NCI-H82 (cell line): ENCODE measurements around the gene BANF2.
"Not testable (repeated sequence)": the region's sequence is repeated elsewhere in the genome, so short reads cannot be mapped to it uniquely, and the experiment has no call there.

Source experiments
- DNase-seq: peaks from one replicate; lab custom pipeline; 2025; lab: John Stamatoyannopoulos, UW

The BANF2 gene

GRCh38 chr20:17766226-17766625 is 66.5 kb downstream of the BANF2 start:
- DNase-seq: no peak

- DNase-seq: no peak
Measured at GRCh38 chr20:17767624-17768023, 67.9 kb downstream of the BANF2 start.

- no peak for DNase-seq
Measured at GRCh38 chr20:17768271-17768670, 68.5 kb downstream of the BANF2 start.

GRCh38 chr20:17769716-17770115 is 70.0 kb downstream of the BANF2 start:
- not testable (repeated sequence) for DNase-seq

GRCh38 chr20:17771206-17772004 is 71.6 kb downstream of the BANF2 start:
- no peak for DNase-seq

GRCh38 chr20:17772005-17772343 is 72.2 kb downstream of the BANF2 start:
- no peak for DNase-seq

GRCh38 chr20:17773619-17774018 is 73.9 kb downstream of the BANF2 start:
- DNase-seq: no peak

- no peak for DNase-seq
Measured at GRCh38 chr20:17775600-17775999, 75.8 kb downstream of the BANF2 start.

GRCh38 chr20:17776551-17776950 is 76.8 kb downstream of the BANF2 start:
- peak; percentile 16 for DNase-seq

- not testable (repeated sequence) for DNase-seq
Measured at GRCh38 chr20:17779011-17779410, 79.2 kb downstream of the BANF2 start.

- no peak for DNase-seq
Measured at GRCh38 chr20:17782768-17783167, 83.0 kb downstream of the BANF2 start.

- DNase-seq: no peak
Measured at GRCh38 chr20:17783671-17784070, 83.9 kb downstream of the BANF2 start.

- no peak for DNase-seq
Measured at GRCh38 chr20:17785007-17785406, 85.2 kb downstream of the BANF2 start.
